ENCODE results near the gene OR1L6.

Gene OR1L6

DNA sequence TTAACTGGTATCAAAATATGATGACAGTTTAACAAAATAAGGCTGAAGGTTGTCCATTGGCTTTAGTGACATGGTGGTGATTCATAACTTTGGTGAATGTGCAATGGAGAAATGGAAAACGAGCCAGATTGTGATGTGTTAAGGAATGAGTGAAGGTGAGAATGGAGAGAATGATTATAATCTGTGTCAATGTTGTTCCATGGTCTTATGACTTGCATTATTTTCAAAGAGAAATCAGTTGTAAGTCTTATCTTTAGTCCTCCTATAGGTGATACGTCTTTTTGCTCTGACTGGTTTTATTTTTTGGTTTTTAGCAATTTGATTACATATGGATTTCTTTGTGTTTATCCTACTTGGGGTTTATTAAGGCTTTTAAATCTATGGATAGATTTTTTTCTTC is 12.7 kb downstream of the OR1L6 start:
- Mint-ChIP-seq H3K27ac (no peak overlapping the region), H3K9me3 (peaks cover 26% of the 10 kb centered on the region), H3K36me3 (ENCODE audit: low read depth) (no peaks in the 10 kb centered on the region), H3K4me3 (no peak overlapping the region), H3K4me1 (no peaks in the 10 kb centered on the region), H3K27me3 (ENCODE audit: low read depth) (no peaks in the 10 kb centered on the region)
- TF ChIP-seq, protein P1, sequence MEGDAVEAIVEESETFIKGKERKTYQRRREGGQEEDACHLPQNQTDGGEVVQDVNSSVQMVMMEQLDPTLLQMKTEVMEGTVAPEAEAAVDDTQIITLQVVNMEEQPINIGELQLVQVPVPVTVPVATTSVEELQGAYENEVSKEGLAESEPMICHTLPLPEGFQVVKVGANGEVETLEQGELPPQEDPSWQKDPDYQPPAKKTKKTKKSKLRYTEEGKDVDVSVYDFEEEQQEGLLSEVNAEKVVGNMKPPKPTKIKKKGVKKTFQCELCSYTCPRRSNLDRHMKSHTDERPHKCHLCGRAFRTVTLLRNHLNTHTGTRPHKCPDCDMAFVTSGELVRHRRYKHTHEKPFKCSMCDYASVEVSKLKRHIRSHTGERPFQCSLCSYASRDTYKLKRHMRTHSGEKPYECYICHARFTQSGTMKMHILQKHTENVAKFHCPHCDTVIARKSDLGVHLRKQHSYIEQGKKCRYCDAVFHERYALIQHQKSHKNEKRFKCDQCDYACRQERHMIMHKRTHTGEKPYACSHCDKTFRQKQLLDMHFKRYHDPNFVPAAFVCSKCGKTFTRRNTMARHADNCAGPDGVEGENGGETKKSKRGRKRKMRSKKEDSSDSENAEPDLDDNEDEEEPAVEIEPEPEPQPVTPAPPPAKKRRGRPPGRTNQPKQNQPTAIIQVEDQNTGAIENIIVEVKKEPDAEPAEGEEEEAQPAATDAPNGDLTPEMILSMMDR (IDR thresholded peaks at IDR 0.05; ENCODE audit: unreplicated experiment in 3 of 3), result no peak

- Mint-ChIP-seq H3K9me3 (peaks cover 29% of the 10 kb centered on the region), H3K4me3 (no peak overlapping the region), H3K27me3 (ENCODE audit: low read depth) (peaks cover 5% of the 10 kb centered on the region), H3K27ac (no peak overlapping the region), H3K36me3 (ENCODE audit: low read depth) (no peaks in the 10 kb centered on the region), H3K4me1 (no peaks in the 10 kb centered on the region)
- TF ChIP-seq, protein P1 (IDR thresholded peaks at IDR 0.05; ENCODE audit: unreplicated experiment in 3 of 3), result no peak
These were observed 25.7 kb downstream of the OR1L6 start for GRCh38 chr9:122767817-122768216.

- Mint-ChIP-seq H3K4me3 (no peak overlapping the region), H3K4me1 (no peaks in the 10 kb centered on the region), H3K9me3 (peaks cover 14% of the 10 kb centered on the region), H3K36me3 (ENCODE audit: low read depth) (no peaks in the 10 kb centered on the region), H3K27me3 (ENCODE audit: low read depth) (peaks cover 9% of the 10 kb centered on the region), H3K27ac (no peak overlapping the region)
- TF ChIP-seq, protein P1 (IDR thresholded peaks at IDR 0.05; ENCODE audit: unreplicated experiment in 3 of 3), result no peak
These were observed 34.9 kb downstream of the OR1L6 start for GRCh38 chr9:122777052-122777451.

DNA sequence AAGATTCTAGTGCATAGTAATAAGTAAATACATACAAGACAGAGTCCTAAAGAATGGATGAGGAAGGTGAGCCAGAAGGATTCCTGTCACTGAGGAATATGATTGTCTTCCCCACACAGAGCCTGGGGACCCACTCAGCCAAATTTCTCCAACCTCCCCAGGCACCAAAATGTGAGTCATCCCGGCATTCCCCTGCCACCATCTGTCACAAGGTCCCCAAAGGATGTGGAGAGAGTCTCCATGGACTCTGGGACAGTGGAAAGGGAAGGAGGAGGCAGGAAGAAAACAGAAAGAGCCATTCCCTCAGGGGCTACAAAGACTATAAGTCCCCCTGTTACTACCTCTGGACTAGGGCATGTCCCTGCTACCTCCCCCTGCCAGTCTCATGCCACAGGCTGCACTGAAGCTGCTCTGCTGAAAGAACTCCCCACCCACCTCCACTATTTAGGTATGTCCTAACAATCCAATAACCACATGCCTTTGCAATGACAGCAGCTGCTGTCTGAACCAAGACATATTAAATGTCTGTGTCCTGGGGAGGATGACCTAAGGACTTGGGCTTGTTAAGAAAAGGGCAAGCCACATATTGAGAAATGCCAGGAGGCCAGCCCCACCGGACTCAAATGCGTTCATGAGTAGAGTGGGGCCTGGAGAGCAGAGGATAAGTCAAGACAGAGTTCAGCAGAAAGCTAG is 36.0 kb downstream of the OR1L6 start:
- no peaks in the 10 kb centered on the region for H3K36me3 Mint-ChIP-seq (ENCODE audit: low read depth)
- H3K4me1 Mint-ChIP-seq, result no peaks in the 10 kb centered on the region
- H3K4me3 Mint-ChIP-seq, result no peak overlapping the region
- peaks cover 9% of the 10 kb centered on the region for H3K27me3 Mint-ChIP-seq (ENCODE audit: low read depth)
- TF ChIP-seq, protein P1 (IDR thresholded peaks at IDR 0.05; ENCODE audit: unreplicated experiment in 3 of 3), result no peak
- H3K27ac Mint-ChIP-seq, result no peak overlapping the region
- H3K9me3 Mint-ChIP-seq, result peaks cover 8% of the 10 kb centered on the region

DNA sequence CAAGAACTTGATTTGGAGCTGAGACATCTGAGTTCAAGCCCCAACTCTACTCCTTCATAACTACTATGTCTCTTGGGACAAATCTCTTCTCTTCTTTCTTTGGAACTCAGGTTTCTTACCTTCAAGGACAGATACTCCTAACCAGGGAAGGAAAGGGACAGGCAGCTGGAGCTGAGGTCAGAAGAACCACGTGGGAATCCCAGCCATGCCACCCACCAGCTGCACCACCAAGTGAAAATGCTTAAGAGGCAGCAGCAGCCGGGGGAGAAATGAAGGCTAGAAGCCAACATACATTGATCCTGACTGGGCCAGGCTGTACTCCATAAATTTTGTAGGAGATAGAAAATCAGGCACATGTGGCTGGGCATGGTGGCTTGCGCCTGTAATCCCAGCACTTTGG is 37.1 kb downstream of the OR1L6 start:
- Mint-ChIP-seq H3K27ac (no peak overlapping the region), H3K9me3 (peaks cover 2% of the 10 kb centered on the region), H3K36me3 (ENCODE audit: low read depth) (no peaks in the 10 kb centered on the region), H3K4me1 (no peaks in the 10 kb centered on the region), H3K27me3 (ENCODE audit: low read depth) (peaks cover 11% of the 10 kb centered on the region), H3K4me3 (no peak overlapping the region)
- TF ChIP-seq, protein P1 (IDR thresholded peaks at IDR 0.05; ENCODE audit: unreplicated experiment in 3 of 3), result no peak

- TF ChIP-seq, protein P1 (IDR thresholded peaks at IDR 0.05; ENCODE audit: unreplicated experiment in 3 of 3), result no peak
- no peak overlapping the region for H3K4me3 Mint-ChIP-seq
- no peaks in the 10 kb centered on the region for H3K9me3 Mint-ChIP-seq
- no peaks in the 10 kb centered on the region for H3K36me3 Mint-ChIP-seq (ENCODE audit: low read depth)
- no peaks in the 10 kb centered on the region for H3K4me1 Mint-ChIP-seq
- peaks cover 16% of the 10 kb centered on the region for H3K27me3 Mint-ChIP-seq (ENCODE audit: low read depth)
- no peak overlapping the region for H3K27ac Mint-ChIP-seq
These were observed 37.9 kb downstream of the OR1L6 start for GRCh38 chr9:122780026-122780425.
